B cell (primary cell): ENCODE results near the gene PITPNB.

Source experiments
- EZH2 ChIP-seq: IDR thresholded peaks from 2 replicates; pipeline ENCODE4 v1.6.1; 2012; ENCODE audit warnings: borderline replicate concordance, low read depth, mild to moderate bottlenecking, moderate library complexity, low read length; ENCODE audit not compliant: insufficient read depth, poor library complexity, severe bottlenecking
- TF ChIP-seq, protein P1 (sequence below): fragments of 200-600 bp; IDR thresholded peaks from one replicate; pipeline ENCODE4 v1.8.0; 2022; ENCODE audit warnings: antibody characterized with exemption, mild to moderate bottlenecking

DNA sequence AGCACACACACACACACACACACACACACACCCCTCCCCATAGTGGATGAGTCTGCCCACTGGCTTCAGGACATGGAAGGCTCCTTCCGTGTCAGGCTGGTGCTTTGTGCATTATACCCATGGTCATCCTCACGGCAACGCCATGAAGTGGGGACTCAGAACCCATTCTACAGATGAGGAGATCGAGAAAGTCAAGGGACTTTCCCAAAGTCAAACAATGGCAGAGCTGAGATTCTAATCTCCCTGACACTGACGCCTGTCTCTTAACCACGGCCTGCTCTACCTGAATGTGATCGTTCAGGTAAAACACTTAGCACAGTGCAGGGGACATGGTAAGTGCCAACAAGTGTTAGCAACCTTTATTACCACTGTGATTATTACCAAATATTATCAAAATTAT, 113.2 kb downstream of the PITPNB start:
- TF ChIP-seq, protein P1, sequence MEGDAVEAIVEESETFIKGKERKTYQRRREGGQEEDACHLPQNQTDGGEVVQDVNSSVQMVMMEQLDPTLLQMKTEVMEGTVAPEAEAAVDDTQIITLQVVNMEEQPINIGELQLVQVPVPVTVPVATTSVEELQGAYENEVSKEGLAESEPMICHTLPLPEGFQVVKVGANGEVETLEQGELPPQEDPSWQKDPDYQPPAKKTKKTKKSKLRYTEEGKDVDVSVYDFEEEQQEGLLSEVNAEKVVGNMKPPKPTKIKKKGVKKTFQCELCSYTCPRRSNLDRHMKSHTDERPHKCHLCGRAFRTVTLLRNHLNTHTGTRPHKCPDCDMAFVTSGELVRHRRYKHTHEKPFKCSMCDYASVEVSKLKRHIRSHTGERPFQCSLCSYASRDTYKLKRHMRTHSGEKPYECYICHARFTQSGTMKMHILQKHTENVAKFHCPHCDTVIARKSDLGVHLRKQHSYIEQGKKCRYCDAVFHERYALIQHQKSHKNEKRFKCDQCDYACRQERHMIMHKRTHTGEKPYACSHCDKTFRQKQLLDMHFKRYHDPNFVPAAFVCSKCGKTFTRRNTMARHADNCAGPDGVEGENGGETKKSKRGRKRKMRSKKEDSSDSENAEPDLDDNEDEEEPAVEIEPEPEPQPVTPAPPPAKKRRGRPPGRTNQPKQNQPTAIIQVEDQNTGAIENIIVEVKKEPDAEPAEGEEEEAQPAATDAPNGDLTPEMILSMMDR: no peak
- no peak for TF ChIP-seq EZH2
